22Rv1 (cell line): Measurements from ENCODE around the gene ATXN10.

Experiments used
- H3K27ac ChIP-seq: fragments of 450-650 bp; 2 replicates; pipeline ENCODE4 v1.5.1; 2017
- CTCF ChIP-seq: fragments of 450-650 bp; IDR thresholded peaks from 2 replicates; pipeline ENCODE4 v1.5.1; 2017; ENCODE audit warnings: mild to moderate bottlenecking
- ZFX ChIP-seq: fragments of 450-650 bp; IDR thresholded peaks from 2 replicates; pipeline ENCODE4 v1.6.1; 2017; ENCODE audit warnings: antibody characterized with exemption, borderline replicate concordance

Gene ATXN10

GRCh38 chr22:45869340-45869847 is 197.8 kb downstream of the ATXN10 start:
- TF ChIP-seq CTCF: no peak
- no peak for TF ChIP-seq ZFX
- no peak overlapping the region for H3K27ac ChIP-seq

GRCh38 chr22:45870011-45870410 is 198.4 kb downstream of the ATXN10 start:
- TF ChIP-seq CTCF (no peak), ZFX (no peak)
- H3K27ac ChIP-seq: no peak overlapping the region

- H3K27ac ChIP-seq: no peak overlapping the region
- TF ChIP-seq CTCF: no peak
Measured at GRCh38 chr22:45871721-45872120, 200.1 kb downstream of the ATXN10 start.

- TF ChIP-seq CTCF (no peak), ZFX (no peak)
- no peak overlapping the region for H3K27ac ChIP-seq
Measured at GRCh38 chr22:45872659-45873263, 201.1 kb downstream of the ATXN10 start.

GRCh38 chr22:45876136-45877035 is 204.8 kb downstream of the ATXN10 start:
- TF ChIP-seq CTCF: no peak
- TF ChIP-seq ZFX: no peak
- no peak overlapping the region for H3K27ac ChIP-seq

- no peak overlapping the region for H3K27ac ChIP-seq
- TF ChIP-seq ZFX (no peak), CTCF (no peak)
Measured at GRCh38 chr22:45877036-45877380, 205.4 kb downstream of the ATXN10 start.

- no peak for TF ChIP-seq CTCF
- no peak for TF ChIP-seq ZFX
- no peak overlapping the region for H3K27ac ChIP-seq
Measured at GRCh38 chr22:45877651-45878050, 206.0 kb downstream of the ATXN10 start.
